Activated CD4-positive, alpha-beta T cell treated with anti-CD3 and anti-CD28 coated beads for 36 hours (primary cell): ENCODE measurements around the gene SLC7A7. TPM values are rescaled to one million over a fixed set of nuclear protein-coding genes. Genes with fewer than 3 reads are reported as not detected.
"Not testable (repeated sequence)": the region's sequence is repeated elsewhere in the genome, so short reads cannot be mapped to it uniquely, and the experiment has no call there.

Source experiments
- ATAC-seq: fragments of 200-7000 bp; cut with Tn5 transposase; one replicate; pipeline ENCODE4 v1.10.0; 2021; ENCODE audit warnings: mild to moderate bottlenecking, moderate library complexity
- CTCF ChIA-PET: fragments of 350-600 bp; sonication (Branson Sonifier 250); formaldehyde crosslinking; loops from one replicate; lab custom pipeline; 2021; ENCODE audit warnings: antibody characterized with exemption; lab: Charles Lee
- POLR2A ChIA-PET: fragments of 350-600 bp; sonication (Branson Sonifier 250); formaldehyde crosslinking; loops from one replicate; lab custom pipeline; 2021; ENCODE audit warnings: antibody characterized with exemption, inconsistent platforms; lab: Charles Lee
- DNase-seq: peaks from one replicate; pipeline ENCODE4 v3.0.0-alpha.2; 2020
- H3K27ac Mint-ChIP-seq: one replicate; pipeline ENCODE4 v1.8.0; 2021; ENCODE audit warnings: mixed read lengths
- H3K27me3 Mint-ChIP-seq: one replicate; pipeline ENCODE4 v1.8.0; 2021; ENCODE audit warnings: mixed read lengths
- H3K36me3 Mint-ChIP-seq: one replicate; pipeline ENCODE4 v1.8.0; 2021; ENCODE audit warnings: low read depth, mixed read lengths
- H3K4me1 Mint-ChIP-seq: one replicate; pipeline ENCODE4 v1.8.0; 2021; ENCODE audit warnings: mixed read lengths
- H3K4me3 Mint-ChIP-seq: one replicate; pipeline ENCODE4 v1.8.0; 2021; ENCODE audit warnings: mild to moderate bottlenecking, moderate library complexity, mixed read lengths
- H3K9me3 Mint-ChIP-seq: one replicate; pipeline ENCODE4 v1.8.0; 2021; ENCODE audit warnings: low read depth, mixed read lengths
- intact Hi-C, 2 experiments: fragments of 100-400 bp; cut with DNase I in 1 of 2; cut with micrococcal nuclease in 1 of 2; formaldehyde crosslinking; loops; one replicate each; pipeline versions ENCODE4 v1.14.2 to v1.15.1; 2022 to 2024; cut with DNase I, micrococcal nuclease
- total RNA-seq, 2 experiments: library from RNA; stranded (reverse); gene quantifications; one replicate each; pipeline ENCODE4 v1.2.3, GENCODE V29; 2021

SLC7A7 gene
- total RNA-seq, 2 experiments from 2014 or later = 0.50 to 0.72 TPM

DNA sequence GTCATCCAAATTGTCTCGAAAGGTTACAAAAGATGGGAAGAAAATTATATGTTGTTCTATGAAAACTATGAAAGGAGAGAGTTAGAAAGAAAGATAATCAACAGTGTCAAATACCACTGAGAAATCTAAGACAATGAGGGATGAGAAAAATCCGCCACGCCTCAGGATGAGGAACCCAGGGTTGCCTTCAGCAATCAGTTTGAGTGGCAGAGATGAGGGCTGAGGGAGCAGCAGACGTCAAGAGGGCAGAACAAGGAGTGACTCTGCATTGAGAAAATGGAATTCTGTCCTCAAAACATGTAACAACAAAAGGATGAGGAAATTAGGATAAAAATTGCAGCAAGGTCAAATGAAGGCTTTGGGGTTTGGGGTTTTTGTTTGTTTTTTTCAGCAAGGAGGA, 67.0 kb downstream of the SLC7A7 start:
- peaks cover 23% of the 10 kb centered on the region for H3K27me3 Mint-ChIP-seq
- no peaks in the 10 kb centered on the region for H3K9me3 Mint-ChIP-seq
- intact Hi-C loops = no loop called here
- peaks cover 7% of the 10 kb centered on the region for H3K4me1 Mint-ChIP-seq
- no peak overlapping the region for H3K27ac Mint-ChIP-seq
- H3K36me3 Mint-ChIP-seq = no peaks in the 10 kb centered on the region
- CTCF ChIA-PET = interaction anchor here (0.6 to 1.1 kb wide), 2 partner anchors 26 to 178 kb away, joined by 3 read pairs; no protein-coding TSS in a partner anchor
- no peak for DNase-seq
- POLR2A ChIA-PET = no interaction called here
- no peak for ATAC-seq
- no peak overlapping the region for H3K4me3 Mint-ChIP-seq

DNA sequence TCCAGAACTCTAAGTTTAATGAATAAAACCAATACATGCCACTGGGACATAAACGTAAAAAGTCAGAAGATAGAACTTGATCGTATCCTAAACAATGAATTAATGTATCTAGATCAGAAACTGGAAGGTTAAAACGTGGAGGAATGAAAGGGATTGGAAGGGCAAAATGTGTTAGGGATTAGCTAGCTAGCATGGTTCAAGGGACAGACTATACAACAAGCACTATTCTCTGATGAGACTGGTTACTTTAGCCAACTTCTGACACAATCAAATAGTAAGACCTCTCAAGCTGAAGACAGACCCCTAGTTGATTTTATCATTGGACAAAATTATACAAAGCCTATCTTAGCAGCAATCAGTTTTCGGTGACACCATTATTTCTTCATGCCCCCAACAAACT, 67.5 kb downstream of the SLC7A7 start:
- Mint-ChIP-seq H3K36me3 (no peaks in the 10 kb centered on the region), H3K27ac (no peak overlapping the region), H3K27me3 (peaks cover 21% of the 10 kb centered on the region), H3K4me1 (peaks cover 7% of the 10 kb centered on the region), H3K9me3 (no peaks in the 10 kb centered on the region), H3K4me3 (no peak overlapping the region)
- ATAC-seq (no peak), DNase-seq (no peak)
- CTCF ChIA-PET = interaction anchor here (0.6 kb wide), 1 partner anchor 26 kb away, joined by 3 read pairs; no protein-coding TSS in a partner anchor
- POLR2A ChIA-PET = no interaction called here
- intact Hi-C loops = no loop called here

GRCh38 chr14:22740020-22740419, 75.2 kb downstream of the SLC7A7 start:
- Mint-ChIP-seq H3K9me3 (no peaks in the 10 kb centered on the region), H3K27ac (no peak overlapping the region), H3K4me3 (no peak overlapping the region), H3K36me3 (no peaks in the 10 kb centered on the region), H3K4me1 (peaks cover 12% of the 10 kb centered on the region), H3K27me3 (peaks cover 15% of the 10 kb centered on the region)
- ATAC-seq (no peak), DNase-seq (no peak)
- intact Hi-C loops = no loop called here
- ChIA-PET CTCF (no interaction called here), POLR2A (interaction anchor here (1.2 kb wide), 1 partner anchor 26 kb away, joined by 3 read pairs; the partner anchor contains the start of gene OXA1L)

- Mint-ChIP-seq H3K27ac (no peak overlapping the region), H3K9me3 (no peaks in the 10 kb centered on the region), H3K27me3 (peaks cover 15% of the 10 kb centered on the region), H3K4me3 (no peak overlapping the region), H3K36me3 (no peaks in the 10 kb centered on the region), H3K4me1 (peaks cover 12% of the 10 kb centered on the region)
- CTCF ChIA-PET = interaction anchor here (0.7 kb wide), 1 partner anchor 23 kb away, joined by 4 read pairs; no protein-coding TSS in a partner anchor
- intact Hi-C loops = no loop called here
- DNase-seq (no peak), ATAC-seq (no peak)
- POLR2A ChIA-PET = interaction anchor here (0.7 to 1.2 kb wide), 2 partner anchors 27 to 131 kb away, joined by 3 read pairs; partner anchors contain the start of gene OXA1L
These were observed 75.8 kb downstream of the SLC7A7 start for GRCh38 chr14:22739423-22739822.

DNA sequence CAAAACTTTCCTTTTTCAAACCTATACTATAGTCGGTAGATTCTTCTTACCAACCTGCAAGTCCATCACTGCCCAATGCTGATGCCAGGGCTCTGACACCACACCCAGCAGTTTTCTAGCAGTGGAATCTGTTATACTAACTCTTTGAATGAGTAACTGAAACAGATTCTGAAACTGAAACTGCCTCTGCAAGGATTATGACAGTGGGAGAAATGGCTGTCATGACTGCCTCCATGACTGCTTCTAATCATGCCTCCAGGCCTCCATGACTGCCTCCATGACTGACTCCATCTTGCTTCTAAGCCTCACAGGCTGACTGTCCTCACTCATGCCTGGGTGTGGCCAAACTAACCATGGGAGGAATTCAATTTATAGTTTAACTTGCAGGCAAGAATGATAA, 78.2 kb downstream of the SLC7A7 start:
- H3K36me3 Mint-ChIP-seq = no peaks in the 10 kb centered on the region
- CTCF ChIA-PET = no interaction called here
- ATAC-seq (peak; percentile 97), DNase-seq (peak; percentile 76)
- peaks cover 4% of the 10 kb centered on the region for H3K27me3 Mint-ChIP-seq
- no peaks in the 10 kb centered on the region for H3K9me3 Mint-ChIP-seq
- peak overlapping the region; percentile 79 for H3K27ac Mint-ChIP-seq
- peaks cover 12% of the 10 kb centered on the region for H3K4me1 Mint-ChIP-seq
- POLR2A ChIA-PET = no interaction called here
- no peak overlapping the region for H3K4me3 Mint-ChIP-seq
- intact Hi-C loops = loop anchor here in 1 of 2 experiments (1.0 kb wide), 2 partner anchors 29 to 134 kb away; partner anchors contain the start of genes LRP10 and OXA1L

- peaks cover 12% of the 10 kb centered on the region for H3K4me1 Mint-ChIP-seq
- H3K36me3 Mint-ChIP-seq, H3K4me3 Mint-ChIP-seq, H3K27ac Mint-ChIP-seq, DNase-seq, ATAC-seq, H3K9me3 Mint-ChIP-seq, intact Hi-C loops, H3K27me3 Mint-ChIP-seq, POLR2A ChIA-PET: not testable (repeated sequence)
- CTCF ChIA-PET = interaction anchor here (0.9 kb wide), 1 partner anchor 137 kb away, joined by 3 read pairs; no protein-coding TSS in a partner anchor
These were observed 78.9 kb downstream of the SLC7A7 start for GRCh38 chr14:22736384-22736783.

GRCh38 chr14:22735096-22735495, 80.1 kb downstream of the SLC7A7 start:
- peaks cover 12% of the 10 kb centered on the region for H3K4me1 Mint-ChIP-seq
- no peak overlapping the region for H3K27ac Mint-ChIP-seq
- ChIA-PET POLR2A (interaction anchor here (0.6 kb wide), 1 partner anchor 587 kb away, joined by 4 read pairs; no protein-coding TSS in a partner anchor), CTCF (interaction anchor here (0.7 to 1.0 kb wide), 3 partner anchors 15 to 360 kb away, joined by 3 read pairs; partner anchors contain the start of gene ACIN1)
- DNase-seq = no peak
- no peaks in the 10 kb centered on the region for H3K36me3 Mint-ChIP-seq
- intact Hi-C loops = no loop called here
- no peaks in the 10 kb centered on the region for H3K9me3 Mint-ChIP-seq
- no peak overlapping the region for H3K4me3 Mint-ChIP-seq
- peaks cover 4% of the 10 kb centered on the region for H3K27me3 Mint-ChIP-seq
- ATAC-seq = no peak

DNA sequence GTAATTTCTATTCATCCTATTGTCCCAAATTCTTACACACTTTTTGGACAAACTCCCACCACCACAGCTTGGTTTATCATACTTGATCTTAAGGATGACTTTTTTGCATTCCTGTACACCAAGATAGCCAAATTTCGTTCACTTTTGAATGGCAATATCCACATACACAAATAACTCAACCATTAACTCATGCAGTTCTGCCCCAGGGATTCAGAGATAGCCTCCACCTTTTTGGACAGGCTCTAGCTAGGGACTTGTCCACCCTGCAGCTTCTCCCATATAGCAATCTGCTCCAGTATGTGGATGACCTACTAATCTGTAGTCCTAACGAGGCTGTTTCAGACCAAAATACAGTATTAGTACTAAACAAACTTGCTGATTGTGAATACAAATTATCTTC, 81.4 kb downstream of the SLC7A7 start:
- DNase-seq = no peak
- no peaks in the 10 kb centered on the region for H3K36me3 Mint-ChIP-seq
- no peak for ATAC-seq
- H3K4me3 Mint-ChIP-seq = no peak overlapping the region
- peaks cover 4% of the 10 kb centered on the region for H3K27me3 Mint-ChIP-seq
- no peak overlapping the region for H3K27ac Mint-ChIP-seq
- H3K9me3 Mint-ChIP-seq = no peaks in the 10 kb centered on the region
- ChIA-PET CTCF (interaction anchor here (0.6 kb wide), 1 partner anchor 1642 kb away, joined by 3 read pairs; no protein-coding TSS in a partner anchor), POLR2A (interaction anchor here (0.7 kb wide), 1 partner anchor 162 kb away, joined by 3 read pairs; no protein-coding TSS in a partner anchor)
- peaks cover 9% of the 10 kb centered on the region for H3K4me1 Mint-ChIP-seq
- intact Hi-C loops = no loop called here

GRCh38 chr14:22732062-22732461, 83.2 kb downstream of the SLC7A7 start:
- intact Hi-C loops, DNase-seq, H3K36me3 Mint-ChIP-seq, H3K4me3 Mint-ChIP-seq, H3K27ac Mint-ChIP-seq, H3K9me3 Mint-ChIP-seq, H3K4me1 Mint-ChIP-seq, ATAC-seq, H3K27me3 Mint-ChIP-seq: not testable (repeated sequence)
- ChIA-PET CTCF (interaction anchor here (1.2 kb wide), 1 partner anchor 13 kb away, joined by 4 read pairs; no protein-coding TSS in a partner anchor), POLR2A (interaction anchor here (0.5 kb wide), 1 partner anchor 61 kb away, joined by 3 read pairs; no protein-coding TSS in a partner anchor)

DNA sequence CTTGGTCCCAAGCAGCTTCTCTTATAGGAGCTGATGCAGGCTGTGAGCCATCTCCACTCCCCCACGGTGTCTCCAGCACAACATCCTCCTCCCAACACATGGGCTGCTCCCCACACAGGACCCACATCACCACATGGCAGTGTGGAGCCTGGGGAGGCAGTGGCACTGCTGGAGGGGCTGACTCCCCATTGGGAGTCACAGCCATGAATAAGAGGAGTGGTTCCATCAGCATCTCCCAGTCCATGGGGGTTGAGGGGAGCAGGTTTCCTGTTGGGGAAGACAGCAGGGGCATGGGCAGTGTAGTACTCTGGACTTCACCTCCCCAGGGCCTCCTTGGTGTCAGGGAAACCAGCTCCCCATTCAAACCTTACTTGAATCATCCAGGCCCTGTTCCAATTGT, 89.2 kb downstream of the SLC7A7 start:
- H3K9me3 Mint-ChIP-seq = no peaks in the 10 kb centered on the region
- no peak overlapping the region for H3K4me3 Mint-ChIP-seq
- no peak for ATAC-seq
- ChIA-PET POLR2A (no interaction called here), CTCF (no interaction called here)
- no peak for DNase-seq
- no peaks in the 10 kb centered on the region for H3K36me3 Mint-ChIP-seq
- no peak overlapping the region for H3K27ac Mint-ChIP-seq
- H3K27me3 Mint-ChIP-seq = peaks cover 3% of the 10 kb centered on the region
- H3K4me1 Mint-ChIP-seq = no peaks in the 10 kb centered on the region
- intact Hi-C loops = no loop called here

DNA sequence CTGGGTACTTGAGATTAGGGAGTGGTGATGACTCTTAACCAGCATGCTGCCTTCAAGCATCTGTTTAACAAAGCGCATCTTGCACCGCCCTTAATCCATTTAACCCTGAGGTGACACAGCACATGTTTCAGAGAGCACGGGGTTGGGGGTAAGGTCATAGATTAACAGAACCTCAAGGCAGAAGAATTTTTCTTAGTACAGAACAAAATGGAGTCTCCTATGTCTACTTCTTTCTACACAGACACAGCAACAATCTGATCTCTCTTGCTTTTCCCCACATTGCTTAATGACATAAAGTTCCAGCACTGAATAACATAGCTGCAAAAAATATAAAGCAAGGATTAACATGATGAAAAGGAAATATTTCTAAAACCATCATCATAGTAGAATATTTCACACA, 89.9 kb downstream of the SLC7A7 start:
- intact Hi-C loops, H3K27ac Mint-ChIP-seq, DNase-seq, H3K36me3 Mint-ChIP-seq, H3K9me3 Mint-ChIP-seq, ATAC-seq, POLR2A ChIA-PET, H3K4me3 Mint-ChIP-seq, H3K27me3 Mint-ChIP-seq, H3K4me1 Mint-ChIP-seq: not testable (repeated sequence)
- CTCF ChIA-PET = interaction anchor here (0.6 kb wide), 1 partner anchor 139 kb away, joined by 3 read pairs; no protein-coding TSS in a partner anchor

DNA sequence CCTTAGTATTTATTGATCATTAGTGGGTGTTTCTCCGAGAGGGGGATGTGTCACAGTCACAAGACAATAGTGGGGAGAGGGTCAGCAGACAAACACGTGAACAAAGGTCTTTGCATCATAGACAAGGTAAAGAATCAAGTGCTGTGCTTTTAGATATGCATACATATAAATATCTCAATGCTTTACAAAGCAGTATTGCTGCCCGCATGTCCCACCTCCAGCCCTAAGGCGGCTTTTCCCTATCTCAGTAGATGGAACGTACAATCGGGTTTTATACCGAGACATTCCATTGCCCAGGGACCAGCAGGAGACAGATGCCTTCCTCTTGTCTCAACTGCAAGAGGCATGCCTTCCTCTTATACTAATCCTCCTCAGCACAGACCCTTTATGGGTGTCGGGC, 90.4 kb downstream of the SLC7A7 start:
- H3K9me3 Mint-ChIP-seq, H3K27ac Mint-ChIP-seq, H3K27me3 Mint-ChIP-seq, DNase-seq, H3K4me3 Mint-ChIP-seq, intact Hi-C loops, ATAC-seq, POLR2A ChIA-PET, H3K4me1 Mint-ChIP-seq, H3K36me3 Mint-ChIP-seq: not testable (repeated sequence)
- CTCF ChIA-PET = interaction anchor here (0.6 to 0.7 kb wide), 2 partner anchors 100 to 139 kb away, joined by 3 read pairs; no protein-coding TSS in a partner anchor
